ENCODE measurements around the gene RNU5D-1.
A peak's percentile ranks its signal among the peaks of the same experiment; 100 is the strongest.
"Not testable (repeated sequence)": the region's sequence is repeated elsewhere in the genome, so short reads cannot be mapped to it uniquely, and the experiment has no call there.

The RNU5D-1 gene

DNA sequence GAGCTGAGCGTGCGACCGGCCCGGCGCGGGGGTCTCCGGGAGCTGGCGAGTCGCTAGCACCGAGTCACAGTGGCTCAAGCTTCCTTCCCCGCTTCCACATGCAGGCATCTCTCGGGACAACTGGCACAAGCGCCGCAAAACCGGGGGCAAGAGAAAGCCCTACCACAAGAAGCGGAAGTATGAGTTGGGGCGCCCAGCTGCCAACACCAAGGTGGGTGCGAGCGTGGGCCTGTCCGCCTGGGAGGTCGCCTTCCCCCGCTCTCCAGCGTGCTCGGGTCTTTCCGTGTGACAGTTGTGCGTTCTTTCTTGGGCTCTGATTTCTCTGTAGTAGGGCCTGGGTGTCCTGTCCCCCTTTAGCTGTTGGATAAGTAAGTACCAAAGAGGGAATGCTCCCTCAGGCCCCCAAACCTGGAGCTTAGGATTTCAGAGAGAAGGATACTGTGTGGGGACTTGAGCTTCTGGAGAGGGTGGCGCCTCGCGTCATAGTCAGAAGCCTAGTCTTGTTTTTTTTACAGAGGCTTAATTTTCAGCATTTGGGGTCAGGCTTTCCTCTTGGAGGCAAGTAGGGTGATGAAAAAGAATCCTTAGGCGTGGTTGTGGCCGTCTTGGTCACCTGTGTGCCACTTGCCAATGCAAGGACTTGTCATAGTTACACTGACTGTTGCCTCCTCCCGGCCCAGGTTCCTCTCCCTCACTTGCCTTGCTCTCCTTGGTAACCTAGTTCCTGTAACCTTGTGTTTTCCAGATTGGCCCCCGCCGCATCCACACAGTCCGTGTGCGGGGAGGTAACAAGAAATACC lies 45.2 kb upstream of the RNU5D-1 start:
- peak overlapping the region; percentile 90 to 96 for H3K27ac ChIP-seq (ENCODE audit: insufficient read depth in 1 of 2, low read depth in 1 of 2, low read length in 2 of 2, poor library complexity in 1 of 2, severe bottlenecking in 2 of 2)

DNA sequence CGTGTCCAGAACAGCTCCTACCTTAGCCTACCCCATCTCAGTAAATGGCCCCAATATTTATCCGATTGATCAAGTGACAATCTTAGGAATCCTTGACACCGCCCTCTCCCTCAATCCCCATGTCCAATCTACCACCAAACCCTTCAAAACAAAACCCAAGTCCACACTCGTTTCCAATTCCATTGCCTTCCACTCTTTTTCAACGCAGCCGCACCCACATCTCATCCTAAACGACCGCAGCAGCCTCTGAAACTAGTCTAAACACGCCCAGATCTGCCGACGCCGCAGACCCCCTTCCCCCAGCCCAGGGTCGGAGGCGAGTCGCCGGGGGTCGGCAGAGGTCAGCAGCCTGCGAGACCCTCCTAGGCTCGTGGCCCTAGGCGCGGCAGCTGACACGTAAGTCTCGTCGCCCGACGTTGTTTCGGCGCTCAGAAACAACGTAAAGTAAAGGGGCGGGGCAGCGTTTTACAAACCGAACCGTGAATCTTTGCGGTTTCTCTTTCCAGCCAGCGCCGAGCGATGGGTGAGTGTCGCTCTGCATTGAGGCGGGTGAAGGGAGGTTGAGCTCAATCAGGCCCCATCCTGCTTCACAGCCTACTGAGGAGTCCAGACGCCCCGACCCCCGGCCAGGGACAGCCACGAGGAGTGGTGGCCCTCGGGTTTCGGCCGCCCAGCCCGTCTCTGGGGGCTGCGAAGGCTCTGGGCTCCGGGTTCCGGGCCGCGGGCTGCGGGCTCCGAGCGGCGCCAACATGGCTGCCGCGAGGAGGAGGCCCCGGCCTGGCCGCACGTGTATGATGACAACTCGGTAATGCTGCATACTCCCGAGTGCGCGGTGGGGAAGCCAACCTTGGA lies 44.3 kb upstream of the RNU5D-1 start, which contains the start of gene RPS8:
Gene RPS8, plus strand, starts transcription at position 463 of the 852 bp plus-strand sequence. Its CDS starts 57 bp downstream, at position 520.
- H3K27ac ChIP-seq (ENCODE audit: insufficient read depth in 1 of 2, low read depth in 1 of 2, low read length in 2 of 2, poor library complexity in 1 of 2, severe bottlenecking in 2 of 2) = peak within 1 kb of the TSS; percentile 90 to 96
- H3K36me3 ChIP-seq (ENCODE audit: control insufficient read depth in 4 of 4, insufficient read depth in 4 of 4, low read length in 3 of 4) = peaks cover 0 to 39% (median 26%) of the 10 kb centered on the region in 4 experiments
- no peaks in the 10 kb centered on the region for H3K27me3 ChIP-seq (replicated peaks in 2 of 5; ENCODE audit: control insufficient read depth in 4 of 5, insufficient read depth in 5 of 5, low read length in 4 of 5)
- peak; percentile 94 to 96 (median 95) for DNase-seq
- under 1% methylated on average over 57 of the region's 65 CpGs for WGBS (ENCODE audit: insufficient coverage)
- peaks cover 0 to 34% (median 29%) of the 10 kb centered on the region in 4 experiments for H3K4me1 ChIP-seq (ENCODE audit: control extremely low read depth in 1 of 4, control insufficient read depth in 4 of 4, insufficient read depth in 4 of 4, low read length in 3 of 4)
- no peaks in the 10 kb centered on the region for H3K9me3 ChIP-seq (ENCODE audit: control extremely low read depth in 1 of 5, control insufficient read depth in 4 of 5, insufficient read depth in 2 of 5, low read depth in 1 of 5, low read length in 4 of 5)
- CTCF ChIA-PET = interaction anchor here (1.1 to 1.8 kb wide), 7 partner anchors 10 to 718 kb away, joined by 3 to 6 read pairs (median 4); partner anchors contain the start of gene RNU5D-1
- POLR2A ChIA-PET = interaction anchor here (0.6 to 2.5 kb wide), 11 partner anchors 10 to 792 kb away, joined by 3 to 23 read pairs (median 6); partner anchors contain the start of genes PLK3 and RNU5D-1
- H3K4me3 ChIP-seq (ENCODE audit: control insufficient read depth in 1 of 7, extremely low read depth in 1 of 7, insufficient read depth in 4 of 7, low read depth in 2 of 7, low read length in 6 of 7) = peak within 1 kb of the TSS; percentile 68 to 93 (median 86)

More for the DNA sequence above, 45.2 kb upstream of the RNU5D-1 start:
- H3K4me3 ChIP-seq (ENCODE audit: control insufficient read depth in 1 of 7, extremely low read depth in 1 of 7, insufficient read depth in 4 of 7, low read depth in 2 of 7, low read length in 6 of 7) = peak overlapping the region; percentile 68 to 93 (median 86)
- CTCF ChIA-PET = interaction anchor here (0.6 to 1.8 kb wide), 5 partner anchors 9 to 54 kb away, joined by 3 to 6 read pairs (median 4); no protein-coding TSS in a partner anchor
- H3K4me1 ChIP-seq (ENCODE audit: control extremely low read depth in 1 of 4, control insufficient read depth in 4 of 4, insufficient read depth in 4 of 4, low read length in 3 of 4) = peaks cover 0 to 34% (median 29%) of the 10 kb centered on the region in 4 experiments
- peak in 2 of 3 donors; percentile 23 to 62 for DNase-seq
- H3K36me3 ChIP-seq (ENCODE audit: control insufficient read depth in 4 of 4, insufficient read depth in 4 of 4, low read length in 3 of 4) = peaks cover 5 to 46% (median 32%) of the 10 kb centered on the region in 4 experiments
- no peaks in the 10 kb centered on the region for H3K27me3 ChIP-seq (replicated peaks in 2 of 5; ENCODE audit: control insufficient read depth in 4 of 5, insufficient read depth in 5 of 5, low read length in 4 of 5)
- POLR2A ChIA-PET = interaction anchor here (0.6 to 2.5 kb wide), 9 partner anchors 9 to 54 kb away, joined by 3 to 23 read pairs (median 6); partner anchors contain the start of genes PLK3 and RNU5D-1
- 11% methylated on average over 28 of the region's 36 CpGs for WGBS (ENCODE audit: insufficient coverage)
- no peaks in the 10 kb centered on the region for H3K9me3 ChIP-seq (ENCODE audit: control extremely low read depth in 1 of 5, control insufficient read depth in 4 of 5, insufficient read depth in 2 of 5, low read depth in 1 of 5, low read length in 4 of 5)

DNA sequence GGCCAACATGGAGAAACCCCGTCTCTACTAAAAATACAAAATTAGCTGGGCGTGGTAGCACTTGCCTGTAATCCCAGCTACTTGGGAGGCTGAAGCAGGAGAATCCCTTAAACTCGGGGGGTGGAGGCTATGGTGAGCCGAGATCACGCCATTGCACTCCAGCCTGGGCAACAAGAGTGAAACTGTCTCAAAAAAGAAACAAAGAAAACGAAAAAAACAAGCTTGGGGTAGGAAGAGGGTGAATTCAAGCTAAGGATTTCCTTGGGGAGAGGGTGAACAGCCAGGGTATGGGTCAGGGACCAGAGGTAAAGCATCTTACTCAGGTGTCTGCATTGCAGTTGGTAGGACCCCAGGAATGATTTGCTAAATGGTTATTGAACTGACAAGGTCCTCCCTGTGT lies 35.5 kb upstream of the RNU5D-1 start:
- ChIA-PET POLR2A (interaction anchor here (0.6 kb wide), 1 partner anchor 86 kb away, joined by 3 read pairs; no protein-coding TSS in a partner anchor), CTCF (interaction anchor here (0.7 to 1.9 kb wide), 6 partner anchors 12 to 53 kb away, joined by 3 to 6 read pairs (median 3); partner anchors contain the start of gene RNU5D-1)
- not testable (repeated sequence) for DNase-seq; H3K9me3 ChIP-seq (ENCODE audit: control extremely low read depth in 1 of 5, control insufficient read depth in 4 of 5, insufficient read depth in 2 of 5, low read depth in 1 of 5, low read length in 4 of 5); H3K27me3 ChIP-seq (replicated peaks in 2 of 5; ENCODE audit: control insufficient read depth in 4 of 5, insufficient read depth in 5 of 5, low read length in 4 of 5); H3K27ac ChIP-seq (ENCODE audit: insufficient read depth in 1 of 2, low read depth in 1 of 2, low read length in 2 of 2, poor library complexity in 1 of 2, severe bottlenecking in 2 of 2); H3K4me1 ChIP-seq (ENCODE audit: control extremely low read depth in 1 of 4, control insufficient read depth in 4 of 4, insufficient read depth in 4 of 4, low read length in 3 of 4); H3K4me3 ChIP-seq (ENCODE audit: control insufficient read depth in 1 of 7, extremely low read depth in 1 of 7, insufficient read depth in 4 of 7, low read depth in 2 of 7, low read length in 6 of 7)
- 99% methylated on average over 6 of the region's 6 CpGs for WGBS (ENCODE audit: insufficient coverage)
- H3K36me3 ChIP-seq (ENCODE audit: control insufficient read depth in 4 of 4, insufficient read depth in 4 of 4, low read length in 3 of 4) = peaks cover 8 to 47% (median 28%) of the 10 kb centered on the region in 4 experiments

DNA sequence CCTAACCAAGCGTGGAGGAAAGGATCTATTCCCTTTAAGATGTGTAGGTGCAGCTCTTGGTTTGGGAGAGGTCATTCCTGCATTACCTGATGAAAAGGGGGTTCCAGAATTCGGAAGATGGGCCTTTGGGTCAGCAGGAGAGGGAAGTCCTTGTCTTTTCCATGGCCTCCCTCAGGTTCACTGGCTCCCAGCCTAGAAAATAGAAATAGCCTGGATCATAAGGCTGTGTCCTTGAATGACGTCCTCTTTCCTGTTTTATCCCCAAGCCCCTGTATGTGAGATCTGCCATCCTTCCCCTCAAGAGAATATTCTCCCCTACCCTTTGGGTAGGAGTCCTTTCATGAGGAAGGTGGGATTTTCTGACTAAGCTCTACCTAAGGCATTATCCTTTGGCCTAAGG lies 29.9 kb upstream of the RNU5D-1 start:
- Histone ChIP-seq H3K4me1 (ENCODE audit: control extremely low read depth in 1 of 4, control insufficient read depth in 4 of 4, insufficient read depth in 4 of 4, low read length in 3 of 4) (no peaks in the 10 kb centered on the region), H3K27me3 (replicated peaks in 2 of 5; ENCODE audit: control insufficient read depth in 4 of 5, insufficient read depth in 5 of 5, low read length in 4 of 5) (no peaks in the 10 kb centered on the region), H3K9me3 (ENCODE audit: control extremely low read depth in 1 of 5, control insufficient read depth in 4 of 5, insufficient read depth in 2 of 5, low read depth in 1 of 5, low read length in 4 of 5) (no peaks in the 10 kb centered on the region), H3K4me3 (ENCODE audit: control insufficient read depth in 1 of 7, extremely low read depth in 1 of 7, insufficient read depth in 4 of 7, low read depth in 2 of 7, low read length in 6 of 7) (no peak overlapping the region), H3K36me3 (ENCODE audit: control insufficient read depth in 4 of 4, insufficient read depth in 4 of 4, low read length in 3 of 4) (peaks cover 12 to 69% (median 51%) of the 10 kb centered on the region in 4 experiments), H3K27ac (ENCODE audit: insufficient read depth in 1 of 2, low read depth in 1 of 2, low read length in 2 of 2, poor library complexity in 1 of 2, severe bottlenecking in 2 of 2) (no peak overlapping the region)
- DNase-seq = no peak
- ChIA-PET CTCF (interaction anchor here (0.5 kb wide), 1 partner anchor 16 kb away, joined by 3 read pairs; no protein-coding TSS in a partner anchor), POLR2A (interaction anchor here (0.5 to 1.7 kb wide), 2 partner anchors 15 to 34 kb away, joined by 3 to 6 read pairs; partner anchors contain the start of gene RPS8)
- 100% methylated on average over 2 of the region's 3 CpGs for WGBS (ENCODE audit: insufficient coverage)

DNA sequence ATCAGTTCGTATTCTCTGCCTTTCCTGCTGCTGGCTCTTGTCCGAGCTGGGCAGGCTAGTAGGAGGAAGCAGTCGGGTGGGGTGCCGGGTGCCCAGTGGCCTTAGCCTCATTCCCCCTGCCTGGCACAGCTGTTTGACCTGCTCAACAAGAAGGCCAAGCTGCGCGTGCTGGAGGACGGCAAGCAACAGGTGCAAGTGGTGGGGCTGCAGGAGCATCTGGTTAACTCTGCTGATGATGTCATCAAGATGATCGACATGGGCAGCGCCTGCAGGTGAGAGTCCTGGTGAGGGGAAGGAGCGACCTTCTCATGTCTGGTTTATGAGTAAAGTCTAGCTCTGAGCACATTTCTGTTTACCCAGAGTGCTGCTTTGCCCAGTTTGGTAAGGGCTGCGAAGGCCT lies 28.1 kb upstream of the RNU5D-1 start:
- Histone ChIP-seq H3K4me3 (ENCODE audit: control insufficient read depth in 1 of 7, extremely low read depth in 1 of 7, insufficient read depth in 4 of 7, low read depth in 2 of 7, low read length in 6 of 7) (no peak overlapping the region), H3K9me3 (ENCODE audit: control extremely low read depth in 1 of 5, control insufficient read depth in 4 of 5, insufficient read depth in 2 of 5, low read depth in 1 of 5, low read length in 4 of 5) (no peaks in the 10 kb centered on the region), H3K36me3 (ENCODE audit: control insufficient read depth in 4 of 4, insufficient read depth in 4 of 4, low read length in 3 of 4) (peaks cover 17 to 84% (median 63%) of the 10 kb centered on the region in 4 experiments), H3K27ac (ENCODE audit: insufficient read depth in 1 of 2, low read depth in 1 of 2, low read length in 2 of 2, poor library complexity in 1 of 2, severe bottlenecking in 2 of 2) (no peak overlapping the region), H3K4me1 (ENCODE audit: control extremely low read depth in 1 of 4, control insufficient read depth in 4 of 4, insufficient read depth in 4 of 4, low read length in 3 of 4) (no peaks in the 10 kb centered on the region), H3K27me3 (replicated peaks in 2 of 5; ENCODE audit: control insufficient read depth in 4 of 5, insufficient read depth in 5 of 5, low read length in 4 of 5) (no peaks in the 10 kb centered on the region)
- DNase-seq = no peak
- 95% methylated on average over 11 of the region's 11 CpGs for WGBS (ENCODE audit: insufficient coverage)
- ChIA-PET CTCF (interaction anchor here (1.1 to 1.8 kb wide), 2 partner anchors 12 to 34 kb away, joined by 3 to 4 read pairs; no protein-coding TSS in a partner anchor), POLR2A (interaction anchor here (0.6 to 1.7 kb wide), 2 partner anchors 16 to 568 kb away, joined by 3 to 6 read pairs; partner anchors contain the start of gene RPS8)

DNA sequence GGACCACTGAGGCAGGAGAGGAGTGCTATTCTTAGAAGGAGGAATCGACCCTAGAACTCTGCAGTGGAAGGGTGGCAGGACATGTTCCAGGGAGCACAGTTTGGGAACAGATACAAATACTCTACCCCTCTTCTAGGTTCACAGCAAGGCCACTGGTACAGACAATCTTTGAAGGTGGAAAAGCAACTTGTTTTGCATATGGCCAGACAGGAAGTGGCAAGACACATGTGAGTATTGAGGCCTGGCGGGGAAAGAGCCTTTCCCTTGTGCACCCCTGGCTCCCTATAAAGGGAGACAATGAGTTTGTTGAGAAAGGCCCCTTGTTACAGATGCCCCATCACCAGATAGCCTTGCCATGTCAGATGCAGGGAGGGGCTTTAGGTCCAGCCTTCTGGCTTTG lies 26.4 kb upstream of the RNU5D-1 start:
- WGBS (ENCODE audit: insufficient coverage) = 75% methylated on average over 1 of the region's 2 CpGs
- DNase-seq = no peak
- ChIA-PET CTCF (no interaction called here), POLR2A (no interaction called here)
- peaks cover 0 to 3% (median 0%) of the 10 kb centered on the region in 4 experiments for H3K4me1 ChIP-seq (ENCODE audit: control extremely low read depth in 1 of 4, control insufficient read depth in 4 of 4, insufficient read depth in 4 of 4, low read length in 3 of 4)
- H3K27me3 ChIP-seq (replicated peaks in 2 of 5; ENCODE audit: control insufficient read depth in 4 of 5, insufficient read depth in 5 of 5, low read length in 4 of 5) = no peaks in the 10 kb centered on the region
- no peak overlapping the region for H3K4me3 ChIP-seq (ENCODE audit: control insufficient read depth in 1 of 7, extremely low read depth in 1 of 7, insufficient read depth in 4 of 7, low read depth in 2 of 7, low read length in 6 of 7)
- peaks cover 19 to 87% (median 57%) of the 10 kb centered on the region in 4 experiments for H3K36me3 ChIP-seq (ENCODE audit: control insufficient read depth in 4 of 4, insufficient read depth in 4 of 4, low read length in 3 of 4)
- no peak overlapping the region for H3K27ac ChIP-seq (ENCODE audit: insufficient read depth in 1 of 2, low read depth in 1 of 2, low read length in 2 of 2, poor library complexity in 1 of 2, severe bottlenecking in 2 of 2)
- H3K9me3 ChIP-seq (ENCODE audit: control extremely low read depth in 1 of 5, control insufficient read depth in 4 of 5, insufficient read depth in 2 of 5, low read depth in 1 of 5, low read length in 4 of 5) = no peaks in the 10 kb centered on the region
